Measurements from ENCODE around the gene OOSP4A. TPM values are rescaled to one million over a fixed set of nuclear protein-coding genes. Genes with fewer than 3 reads are reported as not detected.

The OOSP4A gene
- total and polyA plus RNA-seq, 10 of the 15 experiments (the other 5 are each of a cell fraction or from before 2014, with no cell fraction given): not detected

DNA sequence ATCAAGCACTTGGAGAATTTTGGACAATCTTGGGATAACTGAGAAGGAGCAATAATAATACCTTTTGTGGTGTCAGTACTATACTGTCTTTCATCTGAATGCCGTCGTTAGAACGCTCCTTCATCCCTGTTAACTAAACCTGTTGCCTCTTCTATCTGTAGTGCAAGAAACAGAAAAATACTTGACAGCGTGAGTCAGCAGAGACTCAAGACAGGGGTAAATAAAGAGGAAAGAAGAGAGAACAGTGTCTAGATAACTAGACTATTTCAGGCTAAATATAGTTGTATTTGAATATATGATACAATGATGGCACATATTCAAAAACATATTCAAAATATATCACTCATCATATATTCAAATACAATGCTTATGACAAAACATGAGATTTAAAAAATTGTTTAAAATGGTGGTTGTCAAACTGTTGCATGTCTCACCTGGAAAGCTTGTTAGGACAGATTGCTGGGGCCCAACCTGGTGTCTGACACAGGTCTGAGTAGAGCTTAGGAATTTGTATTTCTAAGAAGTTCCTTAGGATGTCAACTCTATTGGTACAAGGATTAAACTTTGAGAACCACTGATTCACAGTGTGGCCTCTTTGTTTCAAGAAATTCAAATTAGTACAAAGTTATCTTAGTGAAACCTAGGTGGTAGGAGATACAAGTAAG lies 17.4 kb downstream of the OOSP4A start:
- intact Hi-C loops (cut with micrococcal nuclease; ENCODE audit: unreplicated experiment): loop anchor here (10.0 kb wide), 1 partner anchor 274 kb away; no protein-coding TSS in a partner anchor
- Histone ChIP-seq H3K27ac (ENCODE audit: control insufficient read depth, insufficient read depth) (no peak overlapping the region), H3K4me2 (ENCODE audit: control insufficient read depth, insufficient read depth) (no peak overlapping the region), H4K20me1 (ENCODE audit: control insufficient read depth, insufficient read depth) (no peaks in the 10 kb centered on the region), H3K27me3 (replicated peaks in 1 of 2; ENCODE audit: control insufficient read depth in 2 of 2, insufficient read depth in 2 of 2, low read length in 1 of 2) (no peaks in the 10 kb centered on the region; a peak in 1 of 4 replicates), H3K4me3 (no peak overlapping the region), H3K36me3 (ENCODE audit: control insufficient read depth in 2 of 2, insufficient read depth in 2 of 2, low read length in 1 of 2) (no peaks in the 10 kb centered on the region), H3K4me1 (ENCODE audit: control insufficient read depth, insufficient read depth, low read length) (no peaks in the 10 kb centered on the region), H3K79me2 (ENCODE audit: control insufficient read depth, insufficient read depth, low read length) (no peaks in the 10 kb centered on the region), H2AFZ (ENCODE audit: control insufficient read depth, low read depth, low read length) (no peak overlapping the region), H3K9ac (ENCODE audit: control insufficient read depth, insufficient read depth, low read length) (no peak overlapping the region), H3K9me3 (replicated peaks; ENCODE audit: control insufficient read depth, insufficient read depth, low read length) (no peaks in the 10 kb centered on the region)
- DNase-seq (ENCODE audit: low read depth, low spot score) (no peak), ATAC-seq (no peak), FAIRE-seq (no peak)
- in situ Hi-C loops (cut with MboI): no loop called here
- ChIA-PET POLR2A (no interaction called here), CTCF (no interaction called here), SMC1A (ENCODE audit: uncharacterized antibody, unreplicated experiment) (interaction anchor here (1.6 kb wide), 1 partner anchor 16 kb away, joined by 4 read pairs; no protein-coding TSS in a partner anchor), RAD21 (ENCODE audit: unreplicated experiment) (no interaction called here)
- no TSS peak for BruUV-seq (replicated peaks)
- 72% methylated on average over 4 of the region's 4 CpGs for WGBS (ENCODE audit: insufficient coverage, insufficient replicate concordance, low lambda C conversion rate, missing lambda C conversion rate)
- TF ChIP-seq, protein P1, sequence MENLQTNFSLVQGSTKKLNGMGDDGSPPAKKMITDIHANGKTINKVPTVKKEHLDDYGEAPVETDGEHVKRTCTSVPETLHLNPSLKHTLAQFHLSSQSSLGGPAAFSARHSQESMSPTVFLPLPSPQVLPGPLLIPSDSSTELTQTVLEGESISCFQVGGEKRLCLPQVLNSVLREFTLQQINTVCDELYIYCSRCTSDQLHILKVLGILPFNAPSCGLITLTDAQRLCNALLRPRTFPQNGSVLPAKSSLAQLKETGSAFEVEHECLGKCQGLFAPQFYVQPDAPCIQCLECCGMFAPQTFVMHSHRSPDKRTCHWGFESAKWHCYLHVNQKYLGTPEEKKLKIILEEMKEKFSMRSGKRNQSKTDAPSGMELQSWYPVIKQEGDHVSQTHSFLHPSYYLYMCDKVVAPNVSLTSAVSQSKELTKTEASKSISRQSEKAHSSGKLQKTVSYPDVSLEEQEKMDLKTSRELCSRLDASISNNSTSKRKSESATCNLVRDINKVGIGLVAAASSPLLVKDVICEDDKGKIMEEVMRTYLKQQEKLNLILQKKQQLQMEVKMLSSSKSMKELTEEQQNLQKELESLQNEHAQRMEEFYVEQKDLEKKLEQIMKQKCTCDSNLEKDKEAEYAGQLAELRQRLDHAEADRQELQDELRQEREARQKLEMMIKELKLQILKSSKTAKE (IDR thresholded peaks at IDR 0.05; ENCODE audit: low read depth, poor library complexity, severe bottlenecking): no peak
- TF ChIP-seq ZNF622 (IDR thresholded peaks at IDR 0.05) (no peak), WRNIP1 (IDR thresholded peaks at IDR 0.05; ENCODE audit: borderline replicate concordance, low read depth, low read length) (no peak), SMARCA5 (IDR thresholded peaks at IDR 0.05) (no peak), SPI1 (IDR thresholded peaks at IDR 0.05; ENCODE audit: borderline replicate concordance, insufficient read depth, low read depth, low read length) (no peak), CHD1 (IDR thresholded peaks at IDR 0.05; ENCODE audit: low read depth, low read length) (no peak), EGR1 (IDR thresholded peaks at IDR 0.05; ENCODE audit: borderline replicate concordance in 1 of 2, low read depth in 2 of 2, low read length in 2 of 2) (no peak), RAD21 (IDR thresholded peaks at IDR 0.05; ENCODE audit: insufficient read depth, low read depth, low read length) (no peak), RFX5 (IDR thresholded peaks at IDR 0.05; ENCODE audit: low read depth, low read length) (no peak), DPF2 (IDR thresholded peaks at IDR 0.05) (no peak), MYC (IDR thresholded peaks at IDR 0.05; ENCODE audit: insufficient read depth, insufficient read length, insufficient replicate concordance, low read length, severe bottlenecking) (no peak)
- TF ChIP-seq, protein P2, sequence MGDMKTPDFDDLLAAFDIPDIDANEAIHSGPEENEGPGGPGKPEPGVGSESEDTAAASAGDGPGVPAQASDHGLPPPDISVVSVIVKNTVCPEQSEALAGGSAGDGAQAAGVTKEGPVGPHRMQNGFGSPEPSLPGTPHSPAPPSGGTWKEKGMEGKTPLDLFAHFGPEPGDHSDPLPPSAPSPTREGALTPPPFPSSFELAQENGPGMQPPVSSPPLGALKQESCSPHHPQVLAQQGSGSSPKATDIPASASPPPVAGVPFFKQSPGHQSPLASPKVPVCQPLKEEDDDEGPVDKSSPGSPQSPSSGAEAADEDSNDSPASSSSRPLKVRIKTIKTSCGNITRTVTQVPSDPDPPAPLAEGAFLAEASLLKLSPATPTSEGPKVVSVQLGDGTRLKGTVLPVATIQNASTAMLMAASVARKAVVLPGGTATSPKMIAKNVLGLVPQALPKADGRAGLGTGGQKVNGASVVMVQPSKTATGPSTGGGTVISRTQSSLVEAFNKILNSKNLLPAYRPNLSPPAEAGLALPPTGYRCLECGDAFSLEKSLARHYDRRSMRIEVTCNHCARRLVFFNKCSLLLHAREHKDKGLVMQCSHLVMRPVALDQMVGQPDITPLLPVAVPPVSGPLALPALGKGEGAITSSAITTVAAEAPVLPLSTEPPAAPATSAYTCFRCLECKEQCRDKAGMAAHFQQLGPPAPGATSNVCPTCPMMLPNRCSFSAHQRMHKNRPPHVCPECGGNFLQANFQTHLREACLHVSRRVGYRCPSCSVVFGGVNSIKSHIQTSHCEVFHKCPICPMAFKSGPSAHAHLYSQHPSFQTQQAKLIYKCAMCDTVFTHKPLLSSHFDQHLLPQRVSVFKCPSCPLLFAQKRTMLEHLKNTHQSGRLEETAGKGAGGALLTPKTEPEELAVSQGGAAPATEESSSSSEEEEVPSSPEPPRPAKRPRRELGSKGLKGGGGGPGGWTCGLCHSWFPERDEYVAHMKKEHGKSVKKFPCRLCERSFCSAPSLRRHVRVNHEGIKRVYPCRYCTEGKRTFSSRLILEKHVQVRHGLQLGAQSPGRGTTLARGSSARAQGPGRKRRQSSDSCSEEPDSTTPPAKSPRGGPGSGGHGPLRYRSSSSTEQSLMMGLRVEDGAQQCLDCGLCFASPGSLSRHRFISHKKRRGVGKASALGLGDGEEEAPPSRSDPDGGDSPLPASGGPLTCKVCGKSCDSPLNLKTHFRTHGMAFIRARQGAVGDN (IDR thresholded peaks at IDR 0.05): no peak
- TF ChIP-seq, protein P3, sequence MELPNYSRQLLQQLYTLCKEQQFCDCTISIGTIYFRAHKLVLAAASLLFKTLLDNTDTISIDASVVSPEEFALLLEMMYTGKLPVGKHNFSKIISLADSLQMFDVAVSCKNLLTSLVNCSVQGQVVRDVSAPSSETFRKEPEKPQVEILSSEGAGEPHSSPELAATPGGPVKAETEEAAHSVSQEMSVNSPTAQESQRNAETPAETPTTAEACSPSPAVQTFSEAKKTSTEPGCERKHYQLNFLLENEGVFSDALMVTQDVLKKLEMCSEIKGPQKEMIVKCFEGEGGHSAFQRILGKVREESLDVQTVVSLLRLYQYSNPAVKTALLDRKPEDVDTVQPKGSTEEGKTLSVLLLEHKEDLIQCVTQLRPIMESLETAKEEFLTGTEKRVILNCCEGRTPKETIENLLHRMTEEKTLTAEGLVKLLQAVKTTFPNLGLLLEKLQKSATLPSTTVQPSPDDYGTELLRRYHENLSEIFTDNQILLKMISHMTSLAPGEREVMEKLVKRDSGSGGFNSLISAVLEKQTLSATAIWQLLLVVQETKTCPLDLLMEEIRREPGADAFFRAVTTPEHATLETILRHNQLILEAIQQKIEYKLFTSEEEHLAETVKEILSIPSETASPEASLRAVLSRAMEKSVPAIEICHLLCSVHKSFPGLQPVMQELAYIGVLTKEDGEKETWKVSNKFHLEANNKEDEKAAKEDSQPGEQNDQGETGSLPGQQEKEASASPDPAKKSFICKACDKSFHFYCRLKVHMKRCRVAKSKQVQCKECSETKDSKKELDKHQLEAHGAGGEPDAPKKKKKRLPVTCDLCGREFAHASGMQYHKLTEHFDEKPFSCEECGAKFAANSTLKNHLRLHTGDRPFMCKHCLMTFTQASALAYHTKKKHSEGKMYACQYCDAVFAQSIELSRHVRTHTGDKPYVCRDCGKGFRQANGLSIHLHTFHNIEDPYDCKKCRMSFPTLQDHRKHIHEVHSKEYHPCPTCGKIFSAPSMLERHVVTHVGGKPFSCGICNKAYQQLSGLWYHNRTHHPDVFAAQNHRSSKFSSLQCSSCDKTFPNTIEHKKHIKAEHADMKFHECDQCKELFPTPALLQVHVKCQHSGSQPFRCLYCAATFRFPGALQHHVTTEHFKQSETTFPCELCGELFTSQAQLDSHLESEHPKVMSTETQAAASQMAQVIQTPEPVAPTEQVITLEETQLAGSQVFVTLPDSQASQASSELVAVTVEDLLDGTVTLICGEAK (IDR thresholded peaks at IDR 0.05; ENCODE audit: borderline replicate concordance): no peak

Measured in GM12878 (cell line).